Stimulated activated CD8-positive, alpha-beta memory T cell treated with anti-CD3 and anti-CD28 coated beads, Interleukin-12 subunit alpha, Interleukin-12 subunit beta, amount 100 ng/mL, for 24 hours (primary cell): ENCODE data around the gene SF3B6.

Experiments
- DNase-seq: peaks from one replicate; pipeline ENCODE4 v3.0.0-alpha.2; 2020; ENCODE audit errors: extremely low read depth

SF3B6 gene

DNA sequence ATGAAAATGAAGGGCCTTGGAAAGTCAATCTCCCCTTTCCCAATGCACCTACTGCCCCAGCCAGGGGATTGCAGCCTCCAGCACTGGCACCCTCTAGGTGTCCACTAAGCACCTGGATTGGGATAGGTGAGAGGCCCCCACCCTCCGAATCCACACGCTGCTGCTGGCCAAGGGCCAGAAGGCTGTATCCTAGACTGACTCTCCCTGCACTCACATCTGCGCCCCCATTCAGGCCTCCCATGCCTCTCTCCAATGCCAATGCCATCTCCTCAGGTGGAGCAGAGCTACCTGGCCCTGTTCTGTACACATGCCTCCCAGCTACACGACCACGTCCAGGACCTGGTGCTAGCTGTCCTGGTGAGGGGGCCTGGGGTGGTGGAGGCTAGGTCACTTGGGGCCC, 56.4 kb downstream of the SF3B6 start:
- DNase-seq: no peak

DNA sequence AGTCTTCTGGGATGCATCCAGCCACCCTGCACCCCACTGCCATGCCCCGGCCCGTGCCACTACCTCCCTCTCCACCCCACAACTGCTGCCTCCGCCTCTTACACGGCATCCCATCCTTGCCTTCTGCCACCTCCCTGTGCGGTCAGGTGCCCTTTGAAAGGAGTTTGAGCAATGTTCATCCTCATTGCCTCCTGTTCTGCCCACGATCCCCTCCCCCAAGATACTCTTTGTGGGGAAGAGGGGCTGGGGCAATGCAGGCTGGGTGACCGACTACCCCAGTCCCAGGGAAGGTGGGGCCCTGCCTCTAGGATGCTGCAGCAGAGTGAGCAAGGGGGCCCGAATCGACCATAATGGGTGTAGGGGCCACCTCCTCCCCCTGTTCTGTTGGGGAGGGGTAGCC, 57.9 kb downstream of the SF3B6 start:
- no peak for DNase-seq

DNA sequence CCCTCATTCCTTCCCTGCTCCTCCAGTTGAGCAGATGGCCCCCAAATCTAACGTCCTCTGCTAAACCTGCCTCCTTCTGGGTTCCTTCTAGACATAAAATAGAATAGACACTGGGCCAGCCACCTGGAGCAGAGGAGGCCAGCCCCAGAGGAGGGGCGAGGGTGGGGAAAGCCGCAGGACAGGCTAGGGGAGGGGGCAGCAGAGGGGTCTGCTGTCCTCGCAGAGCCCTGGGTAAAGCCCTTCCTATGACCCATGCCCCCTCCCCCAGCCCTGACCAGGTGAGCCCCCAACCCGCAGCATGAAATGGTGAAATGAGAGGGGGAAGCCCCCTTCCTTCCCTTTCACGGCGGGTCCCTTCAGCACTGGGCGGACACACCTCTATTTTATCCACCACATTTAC, 58.4 kb downstream of the SF3B6 start:
- no peak for DNase-seq
